ENCODE data around the gene CYCS.

- no peak for TF ChIP-seq POLR2A (IDR thresholded peaks at IDR 0.05; ENCODE audit: low read length)
- no peak for TF ChIP-seq GATA1 (IDR thresholded peaks at IDR 0.05; ENCODE audit: low read depth, low read length)
Observed at GRCh38 chr7:25126751-25127150, 1.7 kb upstream of the CYCS start.
